Loucy (cell line): ENCODE data around the gene CNTRL.

Experiments used
- CTCF ChIP-seq: fragments of 200-600 bp; sonication (generic); conservative IDR thresholded peaks from 2 replicates; pipeline ENCODE4 v1.5.1; 2014; ENCODE audit warnings: mild to moderate bottlenecking, antibody characterized with exemption, low read length
- EZH2phosphoT487 ChIP-seq: fragments of 200-600 bp; IDR thresholded peaks from 2 replicates; pipeline ENCODE4 v1.6.1; 2018; ENCODE audit warnings: antibody characterized with exemption, mild to moderate bottlenecking, moderate library complexity, borderline replicate concordance

- TF ChIP-seq CTCF (peak; percentile 74), EZH2phosphoT487 (no peak)
Measured at GRCh38 chr9:121055642-121056143, 19.1 kb upstream of the CNTRL start.
